ENCODE measurements around the gene CUL9.
A peak's percentile ranks its signal among the peaks of the same experiment; 100 is the strongest.

The CUL9 gene

DNA sequence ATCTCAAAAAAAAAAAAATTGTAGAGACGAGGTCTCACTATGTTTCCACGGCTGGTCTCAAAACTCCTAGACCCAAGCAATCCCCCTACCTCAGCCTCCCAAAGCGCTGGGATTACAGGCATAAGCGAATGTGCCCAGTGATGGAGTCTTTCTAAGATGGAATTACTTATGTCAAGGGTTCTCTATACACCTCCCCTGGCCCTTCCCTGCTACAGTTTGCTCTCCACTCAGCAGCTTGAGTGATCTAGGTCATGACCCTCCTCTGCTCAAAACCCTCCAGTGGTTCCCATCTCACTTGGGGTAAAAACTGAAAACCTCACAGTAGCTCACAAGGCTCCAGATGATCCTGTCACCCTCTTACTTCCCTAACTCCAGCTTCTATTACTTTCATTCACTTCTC, 49.1 kb downstream of the CUL9 start:
- DNase-seq, result no peak

- no peak for DNase-seq
Observed at GRCh38 chr6:43231735-43232450, 49.9 kb downstream of the CUL9 start.

- DNase-seq, result no peak
Observed at GRCh38 chr6:43235841-43236240, 53.8 kb downstream of the CUL9 start.

DNA sequence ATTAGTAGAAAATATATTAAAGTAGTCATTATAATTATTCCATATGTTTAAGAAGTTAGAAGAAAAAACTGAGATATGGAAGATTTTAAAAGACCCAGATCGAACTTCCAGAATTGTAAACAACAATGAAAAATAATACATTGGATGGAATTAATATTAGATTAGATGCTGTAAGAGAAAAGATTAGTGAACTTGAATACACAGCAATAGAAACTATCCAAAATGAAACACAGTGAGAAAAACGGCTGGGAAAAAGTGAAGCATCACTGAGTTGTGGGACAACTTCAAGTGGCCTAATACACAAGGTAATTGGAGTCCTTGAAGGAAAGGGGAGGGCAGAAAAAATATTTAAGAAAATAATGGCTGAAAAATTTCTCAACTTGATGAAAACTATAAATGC, 57.1 kb downstream of the CUL9 start:
- no peak for DNase-seq

GRCh38 chr6:43240950-43241349, 59.0 kb downstream of the CUL9 start:
- DNase-seq, result no peak

DNA sequence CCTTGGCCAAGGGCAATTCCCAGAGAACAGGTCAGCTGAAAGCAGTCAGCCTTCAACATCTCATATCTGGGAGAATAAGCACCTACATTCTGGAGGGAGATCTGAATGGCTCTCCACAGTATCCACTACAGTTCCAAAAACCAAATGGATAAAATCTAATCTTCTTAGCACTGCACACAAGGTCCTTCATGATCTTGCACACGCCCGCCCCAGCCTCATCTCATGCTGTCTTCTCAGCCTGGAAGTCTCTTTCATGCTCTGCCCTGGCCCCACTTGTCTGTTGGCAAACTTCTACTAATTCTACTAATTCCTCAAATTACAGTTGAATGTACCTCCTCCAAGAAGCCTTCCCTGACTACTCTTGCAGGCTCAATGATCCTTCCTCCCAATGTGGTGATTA, 59.5 kb downstream of the CUL9 start:
- DNase-seq, result no peak

- peak; percentile 31 for DNase-seq
Observed at GRCh38 chr6:43242908-43243663, 61.1 kb downstream of the CUL9 start, which contains the start of gene TTBK1. TSS of gene TTBK1 (plus strand) at chr6:43243481. CDS start at chr6:43246661, 3,180 bp downstream.

GRCh38 chr6:43243664-43244321, 61.8 kb downstream of the CUL9 start:
- DNase-seq, result no peak

DNA sequence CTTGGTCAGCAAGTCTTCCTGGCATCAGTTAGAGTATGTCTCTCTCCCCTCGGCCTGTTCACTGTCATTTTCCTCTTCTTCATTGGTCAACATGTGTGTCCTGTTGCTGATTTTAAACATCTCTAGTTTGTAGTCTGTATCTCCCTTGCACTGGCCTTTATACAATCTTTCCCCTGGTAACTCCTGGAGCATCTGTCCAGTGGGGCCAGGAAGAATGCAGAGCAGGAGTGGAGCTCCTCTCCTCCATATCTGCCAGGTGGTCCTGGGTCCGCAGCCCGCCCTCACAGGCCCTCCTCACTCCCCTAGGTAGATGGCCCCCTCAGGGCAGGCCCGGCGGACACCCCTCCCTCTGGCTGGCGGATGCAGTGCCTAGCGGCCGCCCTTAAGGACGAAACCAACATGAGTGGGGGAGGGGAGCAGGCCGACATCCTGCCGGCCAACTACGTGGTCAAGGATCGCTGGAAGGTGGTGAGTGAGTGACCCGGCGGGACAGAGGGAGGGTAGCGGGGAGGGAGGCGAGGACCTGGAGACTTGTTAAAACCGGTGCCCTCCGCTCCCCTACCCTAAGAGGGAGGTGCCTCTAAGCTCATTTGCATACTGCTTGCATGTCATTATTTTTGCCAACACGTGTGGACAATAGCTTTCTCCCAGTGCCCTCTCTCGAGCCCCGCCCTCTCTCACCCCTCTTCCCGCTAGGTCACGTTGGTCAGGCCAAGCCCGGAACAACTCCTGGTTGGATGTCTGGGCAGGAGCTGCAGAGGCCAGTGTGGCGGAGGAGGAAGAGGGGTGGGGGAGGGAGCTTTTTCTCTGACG, 64.5 kb downstream of the CUL9 start:
- DNase-seq, result no peak

DNA sequence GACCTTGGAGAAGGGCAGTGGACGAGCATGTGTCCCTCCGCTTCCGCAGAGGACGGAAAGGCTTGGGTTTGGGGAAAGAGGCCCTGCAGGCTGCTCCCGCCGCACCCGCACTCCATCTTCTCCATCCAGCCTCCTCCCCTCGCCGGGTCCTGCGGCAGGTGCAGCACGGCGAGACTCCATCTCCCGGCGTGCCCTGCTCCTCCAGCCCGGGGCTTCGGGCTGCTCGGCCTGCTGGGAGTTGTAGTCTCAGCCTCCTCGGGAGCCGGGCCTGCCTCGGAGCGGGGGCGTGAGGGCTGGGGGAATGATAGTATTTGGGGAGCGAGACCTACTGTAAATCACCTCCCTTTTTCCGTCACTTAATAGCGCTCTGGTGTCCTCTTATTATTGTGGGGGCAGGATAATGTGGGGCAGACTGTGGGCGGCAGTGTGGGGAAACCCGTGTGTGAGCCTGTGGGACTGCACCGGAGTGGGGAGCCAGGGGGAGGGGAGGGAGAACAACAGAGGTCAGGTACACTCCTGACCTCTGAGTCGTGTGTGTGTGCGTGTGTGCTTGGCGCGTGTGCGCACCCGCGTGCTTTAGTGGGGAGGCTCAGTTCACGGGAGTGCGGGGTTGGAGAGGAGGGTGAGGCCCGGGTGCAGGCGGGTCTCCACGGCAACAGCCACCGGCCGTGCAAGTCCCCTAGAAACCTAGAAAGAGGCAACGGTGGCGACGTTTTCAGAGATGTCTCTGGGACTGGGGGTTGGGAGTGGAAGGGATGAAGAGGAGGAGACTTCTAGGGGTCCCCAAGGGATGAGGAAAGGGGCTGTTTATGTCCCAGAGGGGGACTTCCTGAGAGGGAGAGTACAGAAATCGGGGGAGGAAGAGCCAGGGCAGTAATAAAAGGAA, 65.4 kb downstream of the CUL9 start:
- peak; percentile 45 for DNase-seq

DNA sequence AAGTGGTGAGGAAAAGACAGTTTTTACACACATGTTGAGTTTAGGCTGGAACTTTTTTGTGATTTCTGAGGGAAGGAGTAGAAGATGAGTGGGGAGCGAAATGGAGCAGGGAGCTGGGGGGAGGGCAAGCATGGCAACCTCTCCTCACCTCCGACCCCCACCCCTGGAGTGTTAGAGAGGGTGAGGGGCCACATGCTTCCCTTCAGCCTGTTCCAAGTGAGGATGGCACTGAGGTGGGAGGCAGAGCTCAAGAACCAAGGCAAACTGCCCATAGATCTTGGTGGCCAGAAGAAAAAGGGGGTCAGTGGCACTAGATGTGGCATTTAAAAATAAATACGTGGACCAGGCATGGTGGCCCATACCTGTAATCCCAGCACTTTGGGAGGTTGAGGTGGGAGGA, 66.1 kb downstream of the CUL9 start:
- no peak for DNase-seq

DNA sequence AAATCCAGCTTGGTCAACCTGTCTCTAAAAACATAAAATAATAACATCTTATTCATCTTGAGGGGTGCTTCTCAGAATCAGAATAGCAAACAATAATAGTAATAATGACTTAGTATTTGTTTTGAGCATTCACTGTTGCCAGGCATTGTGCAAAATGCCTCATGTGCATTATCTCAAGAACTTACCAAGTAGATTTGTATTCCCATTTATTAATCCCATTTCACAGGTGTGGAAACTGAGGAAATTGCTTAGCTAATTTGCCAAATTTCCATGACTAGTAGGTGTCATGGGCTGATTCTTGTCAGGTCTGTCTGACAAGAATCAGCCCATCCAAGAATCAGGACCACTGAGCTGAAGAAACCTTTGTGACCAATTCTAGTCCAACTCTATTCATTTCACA, 66.8 kb downstream of the CUL9 start:
- DNase-seq, result no peak

DNA sequence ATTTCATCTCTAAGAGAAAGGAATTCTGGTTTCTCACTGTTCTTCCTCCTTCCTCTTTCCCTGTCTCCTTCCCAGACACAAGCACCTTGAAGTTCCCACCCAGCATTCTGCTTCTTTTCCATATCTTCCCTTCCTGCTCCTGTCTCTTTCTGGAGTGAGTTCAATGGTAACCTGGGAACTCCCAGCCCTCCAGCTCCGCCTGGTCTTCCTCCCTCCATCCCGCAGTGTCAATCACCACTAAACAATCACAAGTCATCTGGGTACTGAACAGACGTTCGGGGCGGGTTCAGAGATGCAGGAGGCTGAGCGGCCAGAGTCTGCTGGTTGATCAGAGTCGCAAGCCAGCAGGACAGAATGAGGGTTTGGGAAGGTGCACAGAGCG, 69.0 kb downstream of the CUL9 start:
- no peak for DNase-seq

DNA sequence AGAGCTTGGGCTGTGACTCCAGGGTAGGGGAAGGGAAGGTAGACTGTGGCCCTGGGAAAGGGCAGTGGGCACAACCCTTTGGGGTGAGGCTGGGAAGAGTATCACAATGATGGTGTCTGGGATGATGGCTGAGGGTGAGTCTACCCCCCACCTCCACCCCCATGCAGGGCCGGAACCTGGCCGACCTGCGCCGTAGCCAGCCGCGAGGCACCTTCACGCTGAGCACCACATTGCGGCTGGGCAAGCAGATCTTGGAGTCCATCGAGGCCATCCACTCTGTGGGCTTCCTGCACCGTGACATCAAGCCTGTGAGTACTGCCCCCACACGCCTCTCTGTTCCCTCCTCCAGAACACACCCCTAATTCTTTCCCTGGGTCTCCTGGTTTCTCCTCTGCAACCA, 71.4 kb downstream of the CUL9 start:
- no peak for DNase-seq

- DNase-seq, result no peak
Observed at GRCh38 chr6:43254138-43254817, 72.3 kb downstream of the CUL9 start.

GRCh38 chr6:43254846-43255245, 72.8 kb downstream of the CUL9 start:
- no peak for DNase-seq

DNA sequence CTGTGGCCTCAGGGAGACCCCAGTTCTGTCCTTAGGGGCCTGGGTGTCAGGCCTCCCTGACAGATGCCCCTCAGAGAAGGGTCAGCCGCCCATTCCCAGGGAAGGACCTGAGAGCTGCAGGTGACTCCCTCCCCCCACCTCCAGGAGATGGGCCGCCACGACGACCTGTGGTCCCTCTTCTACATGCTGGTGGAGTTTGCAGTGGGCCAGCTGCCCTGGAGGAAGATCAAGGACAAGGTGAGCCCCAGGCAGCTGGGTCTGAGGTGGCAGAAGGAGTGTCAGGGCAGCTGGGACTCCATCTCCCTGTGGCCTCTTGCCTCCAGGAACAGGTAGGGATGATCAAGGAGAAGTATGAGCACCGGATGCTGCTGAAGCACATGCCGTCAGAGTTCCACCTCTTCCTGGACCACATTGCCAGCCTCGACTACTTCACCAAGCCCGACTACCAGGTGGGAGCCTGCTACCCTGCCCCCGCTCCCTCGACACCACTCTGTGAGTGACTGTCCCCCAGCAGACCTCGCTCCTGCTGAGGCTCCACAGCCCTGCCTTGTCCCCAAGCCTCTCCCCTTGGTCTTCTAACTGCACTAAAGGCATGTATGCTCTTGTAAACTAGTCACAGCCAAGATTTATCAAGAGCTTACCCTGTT, 73.5 kb downstream of the CUL9 start:
- DNase-seq, result no peak

DNA sequence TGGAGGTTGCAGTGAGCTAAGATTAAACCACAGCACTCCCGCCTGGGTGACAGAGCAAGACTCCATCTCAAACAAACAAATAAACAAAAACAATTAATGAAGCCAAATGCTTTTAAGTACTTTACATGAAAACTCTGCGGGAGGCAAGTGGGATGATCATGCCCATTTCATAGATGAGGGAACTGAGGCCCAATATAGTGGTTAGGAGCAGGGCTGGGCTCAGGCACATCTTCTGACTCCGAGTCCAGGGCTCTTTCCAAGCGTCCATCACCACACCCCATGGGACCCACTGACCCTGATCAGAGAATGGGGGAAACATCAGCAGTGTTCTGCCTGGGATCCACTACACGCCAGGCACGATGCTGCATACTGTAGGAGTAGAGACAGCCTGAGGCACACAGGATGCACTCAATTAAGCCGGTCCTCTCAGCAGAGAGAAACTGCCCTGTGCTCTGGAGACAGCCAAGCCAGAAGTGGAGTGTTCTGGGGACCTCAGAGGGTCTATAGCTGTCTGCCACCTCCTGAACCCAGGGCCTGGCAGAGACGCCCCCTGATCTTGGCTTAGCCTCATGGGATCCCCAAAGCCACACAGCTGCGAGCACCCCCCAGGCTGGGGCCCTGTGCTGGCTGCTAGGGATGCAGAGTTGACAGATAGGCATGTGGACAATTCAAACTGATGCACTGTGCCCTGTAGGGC, 74.8 kb downstream of the CUL9 start:
- no peak for DNase-seq

DNA sequence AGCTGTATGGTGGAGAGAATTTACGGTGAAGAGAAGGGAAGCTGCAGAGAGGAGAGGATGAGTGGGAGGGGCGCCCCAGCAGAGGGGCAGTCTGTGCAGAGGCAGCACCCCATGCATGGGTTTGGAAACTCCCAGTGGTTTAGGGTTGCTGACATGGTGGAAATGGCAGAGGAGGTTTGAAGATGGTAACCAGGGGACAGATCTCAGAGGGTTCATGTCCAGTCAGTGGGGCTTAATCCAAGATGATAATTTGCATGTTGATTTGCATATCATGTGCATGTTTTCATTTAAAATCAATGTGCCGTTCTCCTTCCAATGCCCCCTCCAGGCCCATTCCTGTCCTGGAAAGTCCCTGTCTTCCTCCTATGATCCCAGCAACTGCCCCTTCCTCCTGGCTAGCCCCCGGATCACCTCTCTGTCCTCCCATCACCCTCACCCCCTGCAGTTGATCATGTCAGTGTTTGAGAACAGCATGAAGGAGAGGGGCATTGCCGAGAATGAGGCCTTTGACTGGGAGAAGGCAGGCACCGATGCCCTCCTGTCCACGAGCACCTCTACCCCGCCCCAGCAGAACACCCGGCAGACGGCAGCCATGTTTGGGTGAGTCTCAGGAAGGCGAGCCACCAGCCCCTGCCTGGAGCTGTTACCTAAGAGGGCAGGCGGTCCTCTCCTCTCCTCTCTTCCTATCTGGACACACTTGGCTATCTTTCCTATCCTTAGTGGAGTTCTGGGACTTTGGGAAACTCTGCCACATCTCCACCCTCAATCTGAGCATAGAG, 75.6 kb downstream of the CUL9 start:
- DNase-seq, result no peak

Data from activated gamma-delta T cell (primary cell).